Smooth muscle cell (in vitro differentiated cells): ENCODE measurements around the gene EXOSC7. TPM values are rescaled to one million over a fixed set of nuclear protein-coding genes. Genes with fewer than 3 reads are reported as not detected.

Experiments
- DNase-seq: peaks from one replicate; lab custom pipeline; 2025; ENCODE audit not compliant: unreplicated experiment; lab: John Stamatoyannopoulos, UW
- H2AFZ ChIP-seq: fragments of 200-600 bp; sonication (generic); 2 replicates; pipeline ENCODE4 v1.6.0; 2016; ENCODE audit warnings: antibody characterized with exemption, low read depth, mild to moderate bottlenecking
- H3F3A ChIP-seq: fragments of 200-600 bp; sonication (generic); 2 replicates; pipeline ENCODE4 v1.6.0; 2017; ENCODE audit warnings: antibody characterized with exemption, low read depth
- H3K27ac ChIP-seq: fragments of 200-600 bp; sonication (generic); 2 replicates; pipeline ENCODE4 v1.5.1; 2016; ENCODE audit warnings: low read depth, mild to moderate bottlenecking
- H3K27me3 ChIP-seq: fragments of 200-600 bp; sonication (generic); 2 replicates; pipeline ENCODE4 v1.6.1; 2016; ENCODE audit warnings: low read depth, mild to moderate bottlenecking
- H3K36me3 ChIP-seq: fragments of 200-600 bp; sonication (generic); 2 replicates; pipeline ENCODE4 v1.5.1; 2016; ENCODE audit warnings: low read depth
- H3K4me1 ChIP-seq: fragments of 200-600 bp; sonication (generic); 2 replicates; pipeline ENCODE4 v1.5.1; 2016; ENCODE audit warnings: low read depth
- H3K4me2 ChIP-seq: fragments of 200-600 bp; sonication (generic); 2 replicates; pipeline ENCODE4 v1.6.0; 2016; ENCODE audit warnings: mild to moderate bottlenecking
- H3K4me3 ChIP-seq: fragments of 200-600 bp; sonication (generic); 2 replicates; pipeline ENCODE4 v1.5.1; 2016; ENCODE audit warnings: mild to moderate bottlenecking
- H3K79me2 ChIP-seq: fragments of 200-600 bp; sonication (generic); 2 replicates; pipeline ENCODE4 v1.6.0; 2016; ENCODE audit warnings: low read depth, mild to moderate bottlenecking
- H3K9ac ChIP-seq: fragments of 200-600 bp; sonication (generic); 2 replicates; pipeline ENCODE4 v1.6.0; 2016; ENCODE audit warnings: low read depth
- H3K9me3 ChIP-seq: fragments of 200-600 bp; sonication (generic); replicated peaks from 2 replicates; pipeline ENCODE4 v1.5.1; 2016; ENCODE audit warnings: low read depth
- H4K20me1 ChIP-seq: fragments of 200-600 bp; sonication (generic); 2 replicates; pipeline ENCODE4 v1.6.0; 2016; ENCODE audit warnings: low read depth
- CTCF ChIP-seq: fragments of 200-600 bp; sonication (generic); IDR thresholded peaks from 2 replicates; pipeline ENCODE4 v1.5.1; 2017; ENCODE audit warnings: borderline replicate concordance, mild to moderate bottlenecking, antibody characterized with exemption; ENCODE audit not compliant: insufficient read depth, poor library complexity, severe bottlenecking
- WGBS: methylation state at CpG from one replicate; pipeline ENCODE4 v1.1.7; 2016; ENCODE audit warnings: low lambda C conversion rate; 5-methylcytosine and 5-hydroxymethylcytosine counted together
- polyA plus RNA-seq: library from polyadenylated mRNA; unstranded; fragments of >200 nt; fragmentation: Nextera tagmentation; extraction: Ambion mirVana; gene quantifications from 2 replicates; pipeline ENCODE4 v1.2.1, GENCODE V29; 2016
- total RNA-seq: library from RNA; depleted of rRNA; stranded (reverse); fragments of >200 nt; gene quantifications from 2 replicates; pipeline ENCODE4 v1.2.3, GENCODE V29; 2014

EXOSC7 gene
- 42.2 and 48.7 TPM in 2 replicates for total RNA-seq
- polyA plus RNA-seq = 49.0 and 61.2 TPM in 2 replicates

- H4K20me1 ChIP-seq = peaks cover 47% of the 10 kb centered on the region
- DNase-seq = peak; percentile 69
- TF ChIP-seq CTCF = no peak
- no peaks in the 10 kb centered on the region for H3F3A ChIP-seq
- H3K4me2 ChIP-seq = peak within 1 kb of the TSS; percentile 99
- under 1% methylated on average over 76 of the region's 82 CpGs for WGBS
- H2AFZ ChIP-seq = peak within 1 kb of the TSS; percentile 99
- peak within 1 kb of the TSS; percentile 100 for H3K4me3 ChIP-seq
- peak within 1 kb of the TSS; percentile 83 for H3K27ac ChIP-seq
- H3K9ac ChIP-seq = peak within 1 kb of the TSS; percentile 92
- H3K27me3 ChIP-seq = no peaks in the 10 kb centered on the region
- peaks cover 88% of the 10 kb centered on the region for H3K79me2 ChIP-seq
- H3K4me1 ChIP-seq = peaks cover 12% of the 10 kb centered on the region
- H3K9me3 ChIP-seq = no peaks in the 10 kb centered on the region
- no peaks in the 10 kb centered on the region for H3K36me3 ChIP-seq
Measured at GRCh38 chr3:44976002-44976815, at the start of gene EXOSC7, which contains the start of gene ZDHHC3. TSS of gene EXOSC7 (plus strand) at chr3:44976244. CDS start at chr3:44976278, 34 bp downstream. TSS of gene ZDHHC3 (minus strand) at chr3:44976174. CDS start at chr3:44959436, 16,738 bp downstream.

- no peak overlapping the region for H3K4me2 ChIP-seq
- no peak overlapping the region for H3K27ac ChIP-seq
- no peaks in the 10 kb centered on the region for H4K20me1 ChIP-seq
- WGBS = 88% methylated on average over 7 of the region's 7 CpGs
- no peak for DNase-seq
- no peaks in the 10 kb centered on the region for H3K9me3 ChIP-seq
- TF ChIP-seq CTCF = no peak
- H3K4me3 ChIP-seq = no peak overlapping the region
- no peaks in the 10 kb centered on the region for H3K4me1 ChIP-seq
- H3F3A ChIP-seq = no peaks in the 10 kb centered on the region
- no peak overlapping the region for H2AFZ ChIP-seq
- H3K79me2 ChIP-seq = no peaks in the 10 kb centered on the region
- H3K36me3 ChIP-seq = no peaks in the 10 kb centered on the region
- H3K9ac ChIP-seq = no peak overlapping the region
- no peaks in the 10 kb centered on the region for H3K27me3 ChIP-seq
Measured at GRCh38 chr3:44926921-44927320, 49.1 kb upstream of the EXOSC7 start.

GRCh38 chr3:44927371-44927770 lies 48.7 kb upstream of the EXOSC7 start:
- no peak for TF ChIP-seq CTCF
- Histone ChIP-seq H3F3A (no peaks in the 10 kb centered on the region), H2AFZ (no peak overlapping the region), H3K4me1 (peaks cover under 1% of the 10 kb centered on the region), H3K9me3 (no peaks in the 10 kb centered on the region), H3K36me3 (no peaks in the 10 kb centered on the region), H3K9ac (no peak overlapping the region), H3K4me2 (no peak overlapping the region), H3K4me3 (no peak overlapping the region), H3K27ac (no peak overlapping the region), H4K20me1 (no peaks in the 10 kb centered on the region), H3K79me2 (no peaks in the 10 kb centered on the region), H3K27me3 (no peaks in the 10 kb centered on the region)
- WGBS = 96% methylated on average over 7 of the region's 7 CpGs
- DNase-seq = no peak
